Measurements from ENCODE around the gene DLGAP1. TPM values are rescaled to one million over a fixed set of nuclear protein-coding genes. Genes with fewer than 3 reads are reported as not detected.

The DLGAP1 gene
- total RNA-seq, 4 donors from 2014 or later, result 1.2 to 1.4 (median 1.4) TPM

DNA sequence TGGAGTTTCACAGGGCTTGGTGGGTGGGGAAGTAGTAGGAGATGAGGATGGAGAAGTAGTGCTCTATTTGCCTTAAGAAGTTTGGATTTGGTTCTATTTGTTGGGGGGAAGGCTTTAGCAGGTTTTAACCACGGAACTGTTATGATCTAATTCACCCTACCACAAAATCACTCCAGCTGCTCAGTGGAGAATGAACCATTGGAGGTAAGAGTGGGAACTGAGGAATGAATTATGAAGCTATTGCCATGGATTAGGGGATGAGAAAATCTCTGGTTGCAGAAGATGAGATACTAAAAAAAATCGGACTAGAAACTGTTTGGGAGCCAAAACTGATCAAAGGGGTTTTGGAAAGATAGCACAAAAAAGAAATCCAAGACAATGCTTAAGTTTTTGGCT is 488.9 kb downstream of the DLGAP1 start:
- H3K4me3 ChIP-seq, result no peak overlapping the region
- 82% methylated on average over 2 of the region's 2 CpGs for WGBS
- DNase-seq (ENCODE audit: extremely low spot score), result no peak
- intact Hi-C loops (cut with DNase I), result no loop called here
- TF ChIP-seq, protein P1, sequence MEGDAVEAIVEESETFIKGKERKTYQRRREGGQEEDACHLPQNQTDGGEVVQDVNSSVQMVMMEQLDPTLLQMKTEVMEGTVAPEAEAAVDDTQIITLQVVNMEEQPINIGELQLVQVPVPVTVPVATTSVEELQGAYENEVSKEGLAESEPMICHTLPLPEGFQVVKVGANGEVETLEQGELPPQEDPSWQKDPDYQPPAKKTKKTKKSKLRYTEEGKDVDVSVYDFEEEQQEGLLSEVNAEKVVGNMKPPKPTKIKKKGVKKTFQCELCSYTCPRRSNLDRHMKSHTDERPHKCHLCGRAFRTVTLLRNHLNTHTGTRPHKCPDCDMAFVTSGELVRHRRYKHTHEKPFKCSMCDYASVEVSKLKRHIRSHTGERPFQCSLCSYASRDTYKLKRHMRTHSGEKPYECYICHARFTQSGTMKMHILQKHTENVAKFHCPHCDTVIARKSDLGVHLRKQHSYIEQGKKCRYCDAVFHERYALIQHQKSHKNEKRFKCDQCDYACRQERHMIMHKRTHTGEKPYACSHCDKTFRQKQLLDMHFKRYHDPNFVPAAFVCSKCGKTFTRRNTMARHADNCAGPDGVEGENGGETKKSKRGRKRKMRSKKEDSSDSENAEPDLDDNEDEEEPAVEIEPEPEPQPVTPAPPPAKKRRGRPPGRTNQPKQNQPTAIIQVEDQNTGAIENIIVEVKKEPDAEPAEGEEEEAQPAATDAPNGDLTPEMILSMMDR (IDR thresholded peaks at IDR 0.05), result no peak
- no peak for TF ChIP-seq EP300 (IDR thresholded peaks at IDR 0.05)
- no peak for TF ChIP-seq POLR2AphosphoS5 (IDR thresholded peaks at IDR 0.05)
- TF ChIP-seq POLR2A (IDR thresholded peaks at IDR 0.05; ENCODE audit: low read depth), result no peak
- no peak overlapping the region for H3K27ac ChIP-seq (replicated peaks in 1 of 4)
- no peaks in the 10 kb centered on the region for H3K36me3 ChIP-seq
- no peaks in the 10 kb centered on the region for H3K4me1 ChIP-seq
- H3K9me3 ChIP-seq, result no peaks in the 10 kb centered on the region
- H3K27me3 ChIP-seq, result no peaks in the 10 kb centered on the region

GRCh38 chr18:3960977-3961376 is 494.1 kb downstream of the DLGAP1 start:
- TF ChIP-seq, protein P1 (IDR thresholded peaks at IDR 0.05), result no peak
- no peak for TF ChIP-seq POLR2AphosphoS5 (IDR thresholded peaks at IDR 0.05)
- TF ChIP-seq POLR2A (IDR thresholded peaks at IDR 0.05; ENCODE audit: low read depth), result no peak
- no peak for TF ChIP-seq EP300 (IDR thresholded peaks at IDR 0.05)
- Histone ChIP-seq H3K36me3 (no peaks in the 10 kb centered on the region), H3K9me3 (no peaks in the 10 kb centered on the region), H3K4me3 (no peak overlapping the region), H3K27me3 (peaks cover 0 to 4% (median 0%) of the 10 kb centered on the region in 4 donors), H3K4me1 (no peaks in the 10 kb centered on the region), H3K27ac (replicated peaks in 1 of 4) (no peak overlapping the region)
- intact Hi-C loops (cut with DNase I), result no loop called here
- 91% methylated on average over 7 of the region's 7 CpGs for WGBS
- no peak for DNase-seq (ENCODE audit: extremely low spot score)

DNA sequence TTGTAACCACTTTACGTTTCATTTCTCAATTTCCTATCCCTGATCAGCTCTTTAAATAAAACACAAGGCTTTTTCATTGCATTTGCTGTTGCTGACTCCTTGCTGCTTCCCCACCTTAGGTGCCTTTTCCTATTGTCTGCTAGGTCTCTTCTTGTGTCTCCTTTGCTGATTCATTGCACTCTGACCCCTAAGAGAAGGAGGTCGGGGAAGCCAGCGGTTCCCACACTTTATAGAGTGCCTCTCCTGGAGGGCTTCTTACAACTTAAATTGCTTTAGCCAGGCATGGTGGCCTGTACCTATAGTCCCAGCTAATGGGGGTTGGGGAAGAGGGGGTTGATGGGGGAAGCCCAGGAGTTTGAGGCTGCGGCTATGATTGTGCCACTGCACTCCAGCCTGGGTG is 495.0 kb downstream of the DLGAP1 start:
- TF ChIP-seq, protein P1 (IDR thresholded peaks at IDR 0.05), result no peak
- TF ChIP-seq POLR2AphosphoS5 (IDR thresholded peaks at IDR 0.05) (no peak), EP300 (IDR thresholded peaks at IDR 0.05) (no peak), POLR2A (IDR thresholded peaks at IDR 0.05; ENCODE audit: low read depth) (no peak)
- 80% methylated on average over 4 of the region's 4 CpGs for WGBS
- no peaks in the 10 kb centered on the region for H3K36me3 ChIP-seq
- no peak overlapping the region for H3K27ac ChIP-seq (replicated peaks in 1 of 4)
- no peak for DNase-seq (ENCODE audit: extremely low spot score)
- no peaks in the 10 kb centered on the region for H3K9me3 ChIP-seq
- H3K4me3 ChIP-seq, result no peak overlapping the region
- intact Hi-C loops (cut with DNase I), result no loop called here
- H3K27me3 ChIP-seq, result peaks cover 0 to 4% (median 0%) of the 10 kb centered on the region in 4 donors
- no peaks in the 10 kb centered on the region for H3K4me1 ChIP-seq

GRCh38 chr18:3952031-3952430 is 503.1 kb downstream of the DLGAP1 start:
- H3K27ac ChIP-seq (replicated peaks in 1 of 4), result no peak overlapping the region
- DNase-seq (ENCODE audit: extremely low spot score), result no peak
- no peaks in the 10 kb centered on the region for H3K27me3 ChIP-seq
- TF ChIP-seq EP300 (IDR thresholded peaks at IDR 0.05), result no peak
- TF ChIP-seq, protein P1 (IDR thresholded peaks at IDR 0.05), result no peak
- no peak for TF ChIP-seq POLR2AphosphoS5 (IDR thresholded peaks at IDR 0.05)
- no peak for TF ChIP-seq POLR2A (IDR thresholded peaks at IDR 0.05; ENCODE audit: low read depth)
- WGBS, result 77% methylated on average over 5 of the region's 5 CpGs
- H3K4me1 ChIP-seq, result no peaks in the 10 kb centered on the region
- no peaks in the 10 kb centered on the region for H3K36me3 ChIP-seq
- no peaks in the 10 kb centered on the region for H3K9me3 ChIP-seq
- intact Hi-C loops (cut with DNase I), result no loop called here
- no peak overlapping the region for H3K4me3 ChIP-seq
